GM12878 (cell line): Measurements from ENCODE around the gene PTPN18. TPM values are rescaled to one million over a fixed set of nuclear protein-coding genes. Genes with fewer than 3 reads are reported as not detected.
A peak's percentile ranks its signal among the peaks of the same experiment; 100 is the strongest.

Experiments
- HDAC6 ChIP-seq: fragments of 200-600 bp; sonication (generic); IDR thresholded peaks from one replicate; pipeline ENCODE4 v1.8.0; 2017; ENCODE audit warnings: antibody characterized with exemption; ENCODE audit not compliant: unreplicated experiment
- JUND ChIP-seq: IDR thresholded peaks from 2 replicates; pipeline ENCODE4 v1.6.1; 2012; ENCODE audit warnings: low read depth, mild to moderate bottlenecking, low read length, improper control_type of control experiment, moderate library complexity
- KLF5 ChIP-seq: fragments of 450-650 bp; IDR thresholded peaks from 2 replicates; pipeline ENCODE4 v1.6.1; 2014; ENCODE audit warnings: mild to moderate bottlenecking; ENCODE audit not compliant: partially characterized antibody
- RELA ChIP-seq: fragments of 450-650 bp; IDR thresholded peaks from 2 replicates; pipeline ENCODE4 v1.8.0; 2014; ENCODE audit warnings: borderline replicate concordance; ENCODE audit not compliant: partially characterized antibody
- RUNX3 ChIP-seq: IDR thresholded peaks from 2 replicates; pipeline ENCODE4 v1.6.1; 2012; ENCODE audit warnings: low read length, inconsistent platforms
- SMAD5 ChIP-seq: IDR thresholded peaks from 2 replicates; pipeline ENCODE4 v1.6.1; 2016; ENCODE audit warnings: antibody characterized with exemption, low read depth
- SREBF2 ChIP-seq: IDR thresholded peaks from 2 replicates; pipeline ENCODE4 v1.6.1; 2012; ENCODE audit warnings: mild to moderate bottlenecking, low read length
- STAT1 ChIP-seq: fragments of 450-650 bp; conservative IDR thresholded peaks from 2 replicates; pipeline ENCODE4 v1.6.1; 2014; ENCODE audit warnings: antibody characterized with exemption, mild to moderate bottlenecking
- TBL1XR1 ChIP-seq: IDR thresholded peaks from 2 replicates; pipeline ENCODE4 v1.6.1; 2012; ENCODE audit warnings: low read depth, low read length, improper control_type of control experiment
- TCF7 ChIP-seq: IDR thresholded peaks from 2 replicates; pipeline ENCODE4 v1.6.1; 2014; ENCODE audit warnings: antibody characterized with exemption, borderline replicate concordance
- polyA plus RNA-seq, 11 experiments: library from polyadenylated mRNA; depleted of rRNA in 4 of 11; unstranded in 6 of 11; stranded (reverse) in 5 of 11; fragments of >200 nt; fragmentation: Nextera tagmentation in 4 of 11; fragmentation: Illumina TruSeq in 1 of 11; extraction: Ambion mirVana in 4 of 11; extraction: Trizol in 1 of 11; gene quantifications; 1 replicate in 1 of 11; 2 replicates in 10 of 11; pipeline versions ENCODE4 v1.2.1 to v1.2.3, GENCODE V29; 2011 to 2016; ENCODE audit warnings: inconsistent platforms in 2 of 11, missing spikeins in 2 of 11, low read depth in 1 of 11
- total RNA-seq, 4 experiments: library from RNA; depleted of rRNA in 3 of 4; stranded (reverse); fragments of >200 nt in 3 of 4; fragmentation: Illumina TruSeq in 1 of 4; extraction: Trizol in 1 of 4; gene quantifications; 2 replicates each; pipeline versions ENCODE4 v1.2.1 to v1.2.3, GENCODE V29; 2013 to 2021
- TF ChIP-seq, protein P1 (sequence below): IDR thresholded peaks from 2 replicates; pipeline ENCODE4 v1.6.1; 2012; ENCODE audit warnings: improper control_type of control experiment, low read depth, low read length; ENCODE audit not compliant: insufficient replicate concordance
- TF ChIP-seq, protein P2 (sequence below): fragments of 450-650 bp; IDR thresholded peaks from 2 replicates; pipeline ENCODE4 v1.6.1; 2017; ENCODE audit warnings: mild to moderate bottlenecking, moderate library complexity
- TF ChIP-seq, protein P3 (sequence below): IDR thresholded peaks from 2 replicates; pipeline ENCODE4 v1.6.1; 2011; ENCODE audit warnings: borderline replicate concordance, low read depth, mild to moderate bottlenecking, moderate library complexity, low read length; ENCODE audit not compliant: insufficient read depth, poor library complexity, severe bottlenecking
- TF ChIP-seq, protein P4 (sequence below): fragments of 450-650 bp; IDR thresholded peaks from 2 replicates; pipeline ENCODE4 v1.6.1; 2016; ENCODE audit warnings: mild to moderate bottlenecking
- TF ChIP-seq, protein P5 (sequence below): fragments of 450-650 bp; IDR thresholded peaks from 2 replicates; pipeline ENCODE4 v1.6.1; 2018; ENCODE audit warnings: mild to moderate bottlenecking, low read depth, moderate library complexity; ENCODE audit not compliant: partially characterized antibody

The PTPN18 gene
- total and polyA plus RNA-seq, 10 of the 15 experiments (the other 5 are each of a cell fraction or from before 2014, with no cell fraction given) = 14.8 to 89.9 (median 43.4) TPM

DNA sequence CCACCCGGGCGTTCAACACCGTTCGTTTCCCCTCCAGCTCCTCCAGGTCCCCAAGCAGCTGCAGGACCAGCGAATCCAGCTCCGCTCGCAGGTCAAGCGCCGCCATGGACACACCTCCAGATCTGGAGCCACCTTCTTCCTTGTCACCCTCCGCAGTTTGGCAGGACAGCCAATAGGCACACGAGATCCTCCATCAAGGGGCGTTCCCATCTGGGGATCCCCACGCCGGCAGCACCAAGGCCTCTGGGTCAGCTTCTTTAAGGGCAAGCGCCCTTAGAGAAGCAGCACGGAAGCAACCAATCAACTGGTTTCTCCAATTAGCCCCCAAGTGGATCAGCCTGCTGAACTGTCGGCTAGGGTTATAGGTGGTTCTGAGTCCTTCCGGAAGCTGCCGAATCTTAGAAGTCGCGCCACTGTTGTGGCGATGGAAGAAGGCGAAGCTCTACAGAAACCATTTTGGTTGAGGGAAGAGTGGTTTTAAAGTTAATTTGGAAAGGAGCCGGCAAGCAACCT lies 13.8 kb upstream of the PTPN18 start (continued):
- no peak for TF ChIP-seq SREBF2
- no peak for TF ChIP-seq JUND
- no peak for TF ChIP-seq RUNX3
- no peak for TF ChIP-seq TCF7
- TF ChIP-seq, protein P1, sequence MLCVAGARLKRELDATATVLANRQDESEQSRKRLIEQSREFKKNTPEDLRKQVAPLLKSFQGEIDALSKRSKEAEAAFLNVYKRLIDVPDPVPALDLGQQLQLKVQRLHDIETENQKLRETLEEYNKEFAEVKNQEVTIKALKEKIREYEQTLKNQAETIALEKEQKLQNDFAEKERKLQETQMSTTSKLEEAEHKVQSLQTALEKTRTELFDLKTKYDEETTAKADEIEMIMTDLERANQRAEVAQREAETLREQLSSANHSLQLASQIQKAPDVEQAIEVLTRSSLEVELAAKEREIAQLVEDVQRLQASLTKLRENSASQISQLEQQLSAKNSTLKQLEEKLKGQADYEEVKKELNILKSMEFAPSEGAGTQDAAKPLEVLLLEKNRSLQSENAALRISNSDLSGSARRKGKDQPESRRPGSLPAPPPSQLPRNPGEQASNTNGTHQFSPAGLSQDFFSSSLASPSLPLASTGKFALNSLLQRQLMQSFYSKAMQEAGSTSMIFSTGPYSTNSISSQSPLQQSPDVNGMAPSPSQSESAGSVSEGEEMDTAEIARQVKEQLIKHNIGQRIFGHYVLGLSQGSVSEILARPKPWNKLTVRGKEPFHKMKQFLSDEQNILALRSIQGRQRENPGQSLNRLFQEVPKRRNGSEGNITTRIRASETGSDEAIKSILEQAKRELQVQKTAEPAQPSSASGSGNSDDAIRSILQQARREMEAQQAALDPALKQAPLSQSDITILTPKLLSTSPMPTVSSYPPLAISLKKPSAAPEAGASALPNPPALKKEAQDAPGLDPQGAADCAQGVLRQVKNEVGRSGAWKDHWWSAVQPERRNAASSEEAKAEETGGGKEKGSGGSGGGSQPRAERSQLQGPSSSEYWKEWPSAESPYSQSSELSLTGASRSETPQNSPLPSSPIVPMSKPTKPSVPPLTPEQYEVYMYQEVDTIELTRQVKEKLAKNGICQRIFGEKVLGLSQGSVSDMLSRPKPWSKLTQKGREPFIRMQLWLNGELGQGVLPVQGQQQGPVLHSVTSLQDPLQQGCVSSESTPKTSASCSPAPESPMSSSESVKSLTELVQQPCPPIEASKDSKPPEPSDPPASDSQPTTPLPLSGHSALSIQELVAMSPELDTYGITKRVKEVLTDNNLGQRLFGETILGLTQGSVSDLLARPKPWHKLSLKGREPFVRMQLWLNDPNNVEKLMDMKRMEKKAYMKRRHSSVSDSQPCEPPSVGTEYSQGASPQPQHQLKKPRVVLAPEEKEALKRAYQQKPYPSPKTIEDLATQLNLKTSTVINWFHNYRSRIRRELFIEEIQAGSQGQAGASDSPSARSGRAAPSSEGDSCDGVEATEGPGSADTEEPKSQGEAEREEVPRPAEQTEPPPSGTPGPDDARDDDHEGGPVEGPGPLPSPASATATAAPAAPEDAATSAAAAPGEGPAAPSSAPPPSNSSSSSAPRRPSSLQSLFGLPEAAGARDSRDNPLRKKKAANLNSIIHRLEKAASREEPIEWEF = no peak
- no peak for TF ChIP-seq KLF5
- TF ChIP-seq, protein P2, sequence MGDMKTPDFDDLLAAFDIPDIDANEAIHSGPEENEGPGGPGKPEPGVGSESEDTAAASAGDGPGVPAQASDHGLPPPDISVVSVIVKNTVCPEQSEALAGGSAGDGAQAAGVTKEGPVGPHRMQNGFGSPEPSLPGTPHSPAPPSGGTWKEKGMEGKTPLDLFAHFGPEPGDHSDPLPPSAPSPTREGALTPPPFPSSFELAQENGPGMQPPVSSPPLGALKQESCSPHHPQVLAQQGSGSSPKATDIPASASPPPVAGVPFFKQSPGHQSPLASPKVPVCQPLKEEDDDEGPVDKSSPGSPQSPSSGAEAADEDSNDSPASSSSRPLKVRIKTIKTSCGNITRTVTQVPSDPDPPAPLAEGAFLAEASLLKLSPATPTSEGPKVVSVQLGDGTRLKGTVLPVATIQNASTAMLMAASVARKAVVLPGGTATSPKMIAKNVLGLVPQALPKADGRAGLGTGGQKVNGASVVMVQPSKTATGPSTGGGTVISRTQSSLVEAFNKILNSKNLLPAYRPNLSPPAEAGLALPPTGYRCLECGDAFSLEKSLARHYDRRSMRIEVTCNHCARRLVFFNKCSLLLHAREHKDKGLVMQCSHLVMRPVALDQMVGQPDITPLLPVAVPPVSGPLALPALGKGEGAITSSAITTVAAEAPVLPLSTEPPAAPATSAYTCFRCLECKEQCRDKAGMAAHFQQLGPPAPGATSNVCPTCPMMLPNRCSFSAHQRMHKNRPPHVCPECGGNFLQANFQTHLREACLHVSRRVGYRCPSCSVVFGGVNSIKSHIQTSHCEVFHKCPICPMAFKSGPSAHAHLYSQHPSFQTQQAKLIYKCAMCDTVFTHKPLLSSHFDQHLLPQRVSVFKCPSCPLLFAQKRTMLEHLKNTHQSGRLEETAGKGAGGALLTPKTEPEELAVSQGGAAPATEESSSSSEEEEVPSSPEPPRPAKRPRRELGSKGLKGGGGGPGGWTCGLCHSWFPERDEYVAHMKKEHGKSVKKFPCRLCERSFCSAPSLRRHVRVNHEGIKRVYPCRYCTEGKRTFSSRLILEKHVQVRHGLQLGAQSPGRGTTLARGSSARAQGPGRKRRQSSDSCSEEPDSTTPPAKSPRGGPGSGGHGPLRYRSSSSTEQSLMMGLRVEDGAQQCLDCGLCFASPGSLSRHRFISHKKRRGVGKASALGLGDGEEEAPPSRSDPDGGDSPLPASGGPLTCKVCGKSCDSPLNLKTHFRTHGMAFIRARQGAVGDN = no peak
- TF ChIP-seq SMAD5 = peak; percentile 48; the same call in 1 of the 2 replicates
- TF ChIP-seq, protein P3, sequence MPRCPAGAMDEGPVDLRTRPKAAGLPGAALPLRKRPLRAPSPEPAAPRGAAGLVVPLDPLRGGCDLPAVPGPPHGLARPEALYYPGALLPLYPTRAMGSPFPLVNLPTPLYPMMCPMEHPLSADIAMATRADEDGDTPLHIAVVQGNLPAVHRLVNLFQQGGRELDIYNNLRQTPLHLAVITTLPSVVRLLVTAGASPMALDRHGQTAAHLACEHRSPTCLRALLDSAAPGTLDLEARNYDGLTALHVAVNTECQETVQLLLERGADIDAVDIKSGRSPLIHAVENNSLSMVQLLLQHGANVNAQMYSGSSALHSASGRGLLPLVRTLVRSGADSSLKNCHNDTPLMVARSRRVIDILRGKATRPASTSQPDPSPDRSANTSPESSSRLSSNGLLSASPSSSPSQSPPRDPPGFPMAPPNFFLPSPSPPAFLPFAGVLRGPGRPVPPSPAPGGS = no peak
- TF ChIP-seq, protein P4, sequence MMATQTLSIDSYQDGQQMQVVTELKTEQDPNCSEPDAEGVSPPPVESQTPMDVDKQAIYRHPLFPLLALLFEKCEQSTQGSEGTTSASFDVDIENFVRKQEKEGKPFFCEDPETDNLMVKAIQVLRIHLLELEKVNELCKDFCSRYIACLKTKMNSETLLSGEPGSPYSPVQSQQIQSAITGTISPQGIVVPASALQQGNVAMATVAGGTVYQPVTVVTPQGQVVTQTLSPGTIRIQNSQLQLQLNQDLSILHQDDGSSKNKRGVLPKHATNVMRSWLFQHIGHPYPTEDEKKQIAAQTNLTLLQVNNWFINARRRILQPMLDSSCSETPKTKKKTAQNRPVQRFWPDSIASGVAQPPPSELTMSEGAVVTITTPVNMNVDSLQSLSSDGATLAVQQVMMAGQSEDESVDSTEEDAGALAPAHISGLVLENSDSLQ = no peak; the same call in none of the 2 replicates
- no peak for TF ChIP-seq RELA
- TF ChIP-seq HDAC6 = no peak
- no peak for TF ChIP-seq TBL1XR1
- no peak for TF ChIP-seq STAT1
- TF ChIP-seq, protein P5, sequence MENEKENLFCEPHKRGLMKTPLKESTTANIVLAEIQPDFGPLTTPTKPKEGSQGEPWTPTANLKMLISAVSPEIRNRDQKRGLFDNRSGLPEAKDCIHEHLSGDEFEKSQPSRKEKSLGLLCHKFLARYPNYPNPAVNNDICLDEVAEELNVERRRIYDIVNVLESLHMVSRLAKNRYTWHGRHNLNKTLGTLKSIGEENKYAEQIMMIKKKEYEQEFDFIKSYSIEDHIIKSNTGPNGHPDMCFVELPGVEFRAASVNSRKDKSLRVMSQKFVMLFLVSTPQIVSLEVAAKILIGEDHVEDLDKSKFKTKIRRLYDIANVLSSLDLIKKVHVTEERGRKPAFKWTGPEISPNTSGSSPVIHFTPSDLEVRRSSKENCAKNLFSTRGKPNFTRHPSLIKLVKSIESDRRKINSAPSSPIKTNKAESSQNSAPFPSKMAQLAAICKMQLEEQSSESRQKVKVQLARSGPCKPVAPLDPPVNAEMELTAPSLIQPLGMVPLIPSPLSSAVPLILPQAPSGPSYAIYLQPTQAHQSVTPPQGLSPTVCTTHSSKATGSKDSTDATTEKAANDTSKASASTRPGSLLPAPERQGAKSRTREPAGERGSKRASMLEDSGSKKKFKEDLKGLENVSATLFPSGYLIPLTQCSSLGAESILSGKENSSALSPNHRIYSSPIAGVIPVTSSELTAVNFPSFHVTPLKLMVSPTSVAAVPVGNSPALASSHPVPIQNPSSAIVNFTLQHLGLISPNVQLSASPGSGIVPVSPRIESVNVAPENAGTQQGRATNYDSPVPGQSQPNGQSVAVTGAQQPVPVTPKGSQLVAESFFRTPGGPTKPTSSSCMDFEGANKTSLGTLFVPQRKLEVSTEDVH = peak; percentile 66
